GM23338 (cell line): ENCODE measurements around the gene ZNF385B. TPM values are rescaled to one million over a fixed set of nuclear protein-coding genes. Genes with fewer than 3 reads are reported as not detected.
A peak's percentile ranks its signal among the peaks of the same experiment; 100 is the strongest.

Experiments used
- ATAC-seq: fragments of 200-7000 bp; cut with Tn5 transposase; 3 replicates; pipeline ENCODE4 v1.9.1; 2020
- DNase-seq: peaks from one replicate; pipeline ENCODE4 v3.0.0-alpha.2; 2015; ENCODE audit warnings: low spot score
- H2AFZ ChIP-seq: fragments of 200-600 bp; sonication (generic); 2 replicates; pipeline ENCODE4 v1.8.0; 2016; ENCODE audit warnings: antibody characterized with exemption, mild to moderate bottlenecking, moderate library complexity
- H3F3A ChIP-seq: fragments of 200-600 bp; sonication (generic); replicated peaks from 2 replicates; pipeline ENCODE4 v1.8.0; 2017; ENCODE audit warnings: antibody characterized with exemption, mixed run types, low read depth
- H3K27ac ChIP-seq: fragments of 200-600 bp; sonication (generic); 2 replicates; pipeline ENCODE4 v1.6.1; 2016; ENCODE audit warnings: low read depth
- H3K27me3 ChIP-seq: fragments of 200-600 bp; sonication (generic); 2 replicates; pipeline ENCODE4 v1.8.0; 2016; ENCODE audit warnings: mild to moderate bottlenecking, mixed run types, moderate library complexity; ENCODE audit not compliant: insufficient read depth
- H3K36me3 ChIP-seq: fragments of 200-600 bp; sonication (generic); 2 replicates; pipeline ENCODE4 v1.8.0; 2016; ENCODE audit warnings: mild to moderate bottlenecking; ENCODE audit not compliant: insufficient read depth
- H3K4me1 ChIP-seq: fragments of 200-600 bp; sonication (generic); 2 replicates; pipeline ENCODE4 v1.8.0; 2016; ENCODE audit warnings: mild to moderate bottlenecking, moderate library complexity; ENCODE audit not compliant: insufficient read depth
- H3K4me2 ChIP-seq: fragments of 200-600 bp; sonication (generic); 2 replicates; pipeline ENCODE4 v1.7.1; 2017; ENCODE audit warnings: mixed run types
- H3K4me3 ChIP-seq: fragments of 200-600 bp; sonication (generic); 2 replicates; pipeline ENCODE4 v1.6.1; 2016; ENCODE audit warnings: mixed run types
- H3K79me2 ChIP-seq: fragments of 200-600 bp; sonication (generic); replicated peaks from 2 replicates; pipeline ENCODE4 v1.8.0; 2017; ENCODE audit warnings: mild to moderate bottlenecking; ENCODE audit not compliant: insufficient read depth
- H3K9me2 ChIP-seq: fragments of 200-600 bp; sonication (generic); 2 replicates; pipeline ENCODE4 v1.8.0; 2017; ENCODE audit not compliant: insufficient read depth
- H4K20me1 ChIP-seq: fragments of 200-600 bp; sonication (generic); replicated peaks from 2 replicates; pipeline ENCODE4 v1.8.0; 2017; ENCODE audit warnings: mild to moderate bottlenecking; ENCODE audit not compliant: insufficient read depth
- H3K27ac Mint-ChIP-seq: 2 replicates; pipeline ENCODE4 v1.8.0; 2020; ENCODE audit warnings: inconsistent platforms, mild to moderate bottlenecking, moderate library complexity, mixed read lengths
- H3K27me3 Mint-ChIP-seq: 3 replicates; pipeline ENCODE4 v1.8.0; 2022; ENCODE audit warnings: low read depth, mild to moderate bottlenecking, moderate library complexity, mixed read lengths, inconsistent platforms; ENCODE audit not compliant: insufficient read depth, poor library complexity
- H3K36me3 Mint-ChIP-seq: 3 replicates; pipeline ENCODE4 v1.8.0; 2021; ENCODE audit warnings: low read depth, mild to moderate bottlenecking, inconsistent platforms, moderate library complexity, mixed read lengths
- H3K4me1 Mint-ChIP-seq: 3 replicates; pipeline ENCODE4 v1.8.0; 2020; ENCODE audit warnings: mild to moderate bottlenecking, inconsistent platforms, mixed read lengths
- H3K4me3 Mint-ChIP-seq: 3 replicates; pipeline ENCODE4 v1.8.0; 2021; ENCODE audit warnings: moderate library complexity, mild to moderate bottlenecking, inconsistent platforms, mixed read lengths
- H3K9me3 Mint-ChIP-seq: 3 replicates; pipeline ENCODE4 v1.8.0; 2020; ENCODE audit warnings: moderate library complexity, mild to moderate bottlenecking, inconsistent platforms, mixed read lengths
- ETS1 ChIP-seq: IDR thresholded peaks from 2 replicates; pipeline ENCODE4 v1.6.1; 2016; ENCODE audit warnings: antibody characterized with exemption
- EZH2 ChIP-seq: fragments of 200-600 bp; sonication (generic); IDR thresholded peaks from one replicate; pipeline ENCODE4 v1.8.0; 2017; ENCODE audit warnings: antibody characterized with exemption, mild to moderate bottlenecking, low read depth; ENCODE audit not compliant: unreplicated experiment
- EZH2phosphoT487 ChIP-seq: fragments of 200-600 bp; sonication (generic); IDR thresholded peaks from one replicate; pipeline ENCODE4 v1.8.1; 2018; ENCODE audit warnings: antibody characterized with exemption; ENCODE audit not compliant: unreplicated experiment
- JUNB ChIP-seq: IDR thresholded peaks from one replicate; pipeline ENCODE4 v1.6.1; 2016; ENCODE audit warnings: antibody characterized with exemption; ENCODE audit not compliant: unreplicated experiment
- NANOG ChIP-seq: IDR thresholded peaks from 2 replicates; pipeline ENCODE4 v1.6.1; 2016; ENCODE audit warnings: antibody characterized with exemption, borderline replicate concordance
- POLR2AphosphoS5 ChIP-seq: IDR thresholded peaks from 2 replicates; pipeline ENCODE4 v1.6.1; 2016; ENCODE audit warnings: antibody characterized with exemption, low read depth
- REST ChIP-seq: IDR thresholded peaks from one replicate; pipeline ENCODE4 v1.6.1; 2018; ENCODE audit warnings: antibody characterized with exemption; ENCODE audit not compliant: unreplicated experiment
- STAT1 ChIP-seq: IDR thresholded peaks from one replicate; pipeline ENCODE4 v1.6.1; 2016; ENCODE audit warnings: antibody characterized with exemption; ENCODE audit not compliant: unreplicated experiment
- ZNF114 ChIP-seq: fragments of 250-450 bp; sonication (Bioruptor Pico); IDR thresholded peaks from 2 replicates; pipeline ENCODE4 v1.5.0; 2020; ENCODE audit warnings: mild to moderate bottlenecking, moderate library complexity
- ZNF331 ChIP-seq: fragments of 250-450 bp; sonication (Bioruptor Pico); IDR thresholded peaks from 2 replicates; pipeline ENCODE4 v1.5.0; 2020; ENCODE audit warnings: low read depth, mild to moderate bottlenecking, moderate library complexity
- polyA plus RNA-seq: library from polyadenylated mRNA; unstranded; fragments of >200 nt; fragmentation: Nextera tagmentation; extraction: Ambion mirVana; gene quantifications from 2 replicates; pipeline ENCODE4 v1.2.1, GENCODE V29; 2016
- total RNA-seq: library from RNA; depleted of rRNA; stranded (reverse); fragments of >200 nt; shearing (Covaris generic); gene quantifications from 2 replicates; pipeline ENCODE4 v1.2.3, GENCODE V29; 2014

The ZNF385B gene
- total and polyA plus RNA-seq, 2 experiments from 2014 or later, result 1.5 to 4.6 TPM

- no peak for TF ChIP-seq ZNF114 (CRISPR knock-in tag)
These were observed 428.7 kb downstream of the ZNF385B start (continued) for GRCh38 chr2:179432751-179433150.

- Histone ChIP-seq H3K4me1 (peaks cover 34% of the 10 kb centered on the region), H4K20me1 (no peaks in the 10 kb centered on the region), H3F3A (no peaks in the 10 kb centered on the region), H3K27me3 (no peaks in the 10 kb centered on the region), H2AFZ (peak overlapping the region; percentile 89), H3K36me3 (no peaks in the 10 kb centered on the region), H3K79me2 (no peaks in the 10 kb centered on the region), H3K9me2 (no peaks in the 10 kb centered on the region; the same call in 1 of the 2 replicates), H3K27ac (no peak overlapping the region), H3K4me2 (peak overlapping the region; percentile 60), H3K4me3 (no peak overlapping the region)
- Mint-ChIP-seq H3K4me1 (peaks cover 27% of the 10 kb centered on the region), H3K27ac (no peak overlapping the region), H3K36me3 (no peaks in the 10 kb centered on the region), H3K27me3 (peaks cover 2% of the 10 kb centered on the region), H3K9me3 (no peaks in the 10 kb centered on the region), H3K4me3 (no peak overlapping the region)
- DNase-seq, result no peak
- ATAC-seq, result no peak
- TF ChIP-seq ETS1, result no peak
- no peak for TF ChIP-seq ZNF331 (CRISPR knock-in tag)
- no peak for TF ChIP-seq POLR2AphosphoS5
- no peak for TF ChIP-seq ZNF114 (CRISPR knock-in tag)
- TF ChIP-seq JUNB, result no peak
- no peak for TF ChIP-seq NANOG
- no peak for TF ChIP-seq STAT1
- no peak for TF ChIP-seq EZH2
These were observed 431.8 kb downstream of the ZNF385B start for GRCh38 chr2:179429597-179429996.

- peak overlapping the region; percentile 4; the same call in 1 of the 2 replicates for H3K4me3 ChIP-seq
- H2AFZ ChIP-seq, result peak overlapping the region; percentile 89
- no peaks in the 10 kb centered on the region for H3K36me3 ChIP-seq
- Mint-ChIP-seq H3K27ac (no peak overlapping the region), H3K27me3 (peaks cover 2% of the 10 kb centered on the region), H3K36me3 (no peaks in the 10 kb centered on the region), H3K4me1 (peaks cover 24% of the 10 kb centered on the region), H3K4me3 (no peak overlapping the region; the same call in 2 of the 3 replicates), H3K9me3 (no peaks in the 10 kb centered on the region)
- 0 out of 2 replicates have a peak overlapping the region, but pooled peaks have one; percentile 27 for H3K27ac ChIP-seq
- peaks cover 29% of the 10 kb centered on the region for H3K4me1 ChIP-seq
- H3K79me2 ChIP-seq, result no peaks in the 10 kb centered on the region
- no peaks in the 10 kb centered on the region for H3K27me3 ChIP-seq
- H3K4me2 ChIP-seq, result peak overlapping the region; percentile 60
- no peaks in the 10 kb centered on the region for H4K20me1 ChIP-seq
- H3K9me2 ChIP-seq, result no peaks in the 10 kb centered on the region; the same call in 1 of the 2 replicates
- no peaks in the 10 kb centered on the region for H3F3A ChIP-seq
- DNase-seq, result no peak
- peak; percentile 65 for ATAC-seq
- TF ChIP-seq ETS1 (no peak), EZH2phosphoT487 (no peak), REST (no peak)
These were observed 432.3 kb downstream of the ZNF385B start for GRCh38 chr2:179429060-179429471.
